Endothelial cell of umbilical vein (primary cell): Measurements from ENCODE around the gene KIZ. TPM values are rescaled to one million over a fixed set of nuclear protein-coding genes. Genes with fewer than 3 reads are reported as not detected.

Experiments
- BruUV-seq: library from RNA; stranded (reverse); fragments of 400-500 nt; replicated peaks from 2 replicates; lab custom pipeline; 2021; lab: Mats Ljungman, UMichigan
- CTCF ChIA-PET: fragments of 300-600, 350-600 bp; sonication (Branson Sonifier 250); formaldehyde crosslinking; loops from one replicate; lab custom pipeline; 2021; ENCODE audit warnings: antibody characterized with exemption, inconsistent platforms; lab: Charles Lee
- POLR2A ChIA-PET: fragments of 300-600, 350-600 bp; sonication (Branson Sonifier 250); formaldehyde crosslinking; loops from one replicate; lab custom pipeline; 2021; ENCODE audit warnings: antibody characterized with exemption, inconsistent platforms; lab: Charles Lee
- DNase-seq: peaks from one replicate; pipeline ENCODE4 v3.0.0-alpha.2; 2011; ENCODE audit warnings: low read depth, low spot score
- FAIRE-seq: peaks from 2 replicates; lab custom pipeline; 2011; peaks lifted over from hg19 to GRCh38; lab: Jason Lieb, UNC
- H2AFZ ChIP-seq: 2 replicates; pipeline ENCODE4 v1.6.0; 2012; ENCODE audit warnings: low read depth, low read length, control low read depth, inconsistent platforms
- H3K27ac ChIP-seq: 2 replicates; pipeline ENCODE4 v1.5.1; 2011; ENCODE audit warnings: low read depth, mild to moderate bottlenecking, control low read depth, low read length, moderate library complexity; ENCODE audit not compliant: insufficient read depth
- H3K27me3 ChIP-seq, 2 experiments: 2 replicates each; pipeline versions ENCODE4 v1.6.0 to v1.6.1; 2011; ENCODE audit warnings: low read length in 2 of 2, mixed read lengths in 1 of 2; ENCODE audit not compliant: control insufficient read depth in 2 of 2, insufficient read depth in 2 of 2
- H3K36me3 ChIP-seq, 2 experiments: 2 replicates in 1 of 2; 3 replicates in 1 of 2; pipeline ENCODE4 v1.5.1; 2011; ENCODE audit warnings: low read length in 2 of 2, mild to moderate bottlenecking in 1 of 2, moderate library complexity in 1 of 2; ENCODE audit not compliant: control insufficient read depth in 2 of 2, insufficient read depth in 2 of 2; ENCODE audit errors: extremely low read depth in 1 of 2
- H3K4me1 ChIP-seq: 3 replicates; pipeline ENCODE4 v1.5.1; 2011; ENCODE audit warnings: mild to moderate bottlenecking, low read length; ENCODE audit not compliant: control insufficient read depth, insufficient read depth; ENCODE audit errors: extremely low read depth
- H3K4me2 ChIP-seq: 2 replicates; pipeline ENCODE4 v1.6.1; 2011; ENCODE audit warnings: low read length, control low read depth, mixed read lengths; ENCODE audit not compliant: insufficient read depth
- H3K4me3 ChIP-seq, 3 experiments: fragments of 200-600 bp in 1 of 3; sonication (generic), shearing (Covaris generic) in 1 of 3; replicated peaks in 1 of 3; 2 replicates each; pipeline ENCODE4 v1.5.1; 2011 to 2016; ENCODE audit warnings: control low read depth in 3 of 3, low read length in 3 of 3, mild to moderate bottlenecking in 2 of 3, inconsistent platforms in 1 of 3, low read depth in 1 of 3, moderate library complexity in 1 of 3; ENCODE audit not compliant: insufficient read depth in 1 of 3
- H3K79me2 ChIP-seq: 2 replicates; pipeline ENCODE4 v1.6.0; 2012; ENCODE audit warnings: low read length, inconsistent platforms; ENCODE audit not compliant: control insufficient read depth, insufficient read depth
- H3K9ac ChIP-seq: replicated peaks from 2 replicates; pipeline ENCODE3; 2011; ENCODE audit warnings: low read length, control low read depth; ENCODE audit not compliant: insufficient read depth; ENCODE audit errors: extremely low read depth
- H3K9me1 ChIP-seq: replicated peaks from 3 replicates; pipeline ENCODE4 v1.6.0; 2011; ENCODE audit warnings: mild to moderate bottlenecking, low read length; ENCODE audit not compliant: control insufficient read depth, insufficient read depth; ENCODE audit errors: extremely low read depth
- H3K9me3 ChIP-seq: replicated peaks from 2 replicates; pipeline ENCODE4 v1.5.1; 2012; ENCODE audit warnings: low read length, inconsistent platforms; ENCODE audit not compliant: control insufficient read depth, insufficient read depth
- H4K20me1 ChIP-seq: replicated peaks from 2 replicates; pipeline ENCODE3; 2011; ENCODE audit warnings: mild to moderate bottlenecking, low read length; ENCODE audit not compliant: control insufficient read depth, insufficient read depth; ENCODE audit errors: extremely low read depth
- CTCF ChIP-seq, 2 donors: IDR thresholded peaks; 1 replicate in 1 of 2; 2 replicates in 1 of 2; pipeline ENCODE4 v1.5.1; 2011; ENCODE audit warnings: low read length in 2 of 2, mild to moderate bottlenecking in 2 of 2, moderate library complexity in 2 of 2, control low read depth in 1 of 2, inconsistent platforms in 1 of 2, low read depth in 1 of 2; ENCODE audit not compliant: insufficient read depth in 1 of 2; ENCODE audit errors: extremely low read depth in 1 of 2
- EZH2 ChIP-seq: IDR thresholded peaks from 2 replicates; pipeline ENCODE4 v1.6.1; 2012; ENCODE audit warnings: borderline replicate concordance, low read depth, mild to moderate bottlenecking, moderate library complexity, low read length, inconsistent platforms; ENCODE audit not compliant: severe bottlenecking
- FOS ChIP-seq: IDR thresholded peaks from 2 replicates; pipeline ENCODE4 v1.6.1; 2011; ENCODE audit warnings: mild to moderate bottlenecking, low read length, moderate library complexity, borderline replicate concordance; ENCODE audit not compliant: insufficient read depth
- GATA2 ChIP-seq: IDR thresholded peaks from 2 replicates; pipeline ENCODE4 v1.7.0; 2011; ENCODE audit warnings: low read depth, mild to moderate bottlenecking, moderate library complexity, mixed read lengths, low read length; ENCODE audit not compliant: insufficient read length, insufficient read depth
- JUN ChIP-seq: IDR thresholded peaks from 2 replicates; pipeline ENCODE4 v1.6.1; 2011; ENCODE audit warnings: borderline replicate concordance, low read depth; ENCODE audit not compliant: insufficient read length, insufficient read depth
- MYC ChIP-seq: IDR thresholded peaks from one replicate; pipeline ENCODE4 v1.6.1; 2011; ENCODE audit warnings: mild to moderate bottlenecking, low read depth, low read length
- POLR2A ChIP-seq: IDR thresholded peaks from 2 replicates; pipeline ENCODE4 v1.6.1; 2012; ENCODE audit warnings: low read depth, mild to moderate bottlenecking, control low read depth, low read length
- POLR2AphosphoS5 ChIP-seq: IDR thresholded peaks from 2 replicates; pipeline ENCODE4 v1.6.1; 2012; ENCODE audit warnings: low read depth, mild to moderate bottlenecking, control low read depth, low read length, moderate library complexity; ENCODE audit not compliant: insufficient read depth
- dilution Hi-C: fragments of 300-500 bp; cut with MboI; formaldehyde crosslinking; loops from one replicate; pipeline ENCODE4 v1.15.0; 2019; ENCODE audit warnings: low sequenced_read_pairs; ENCODE audit not compliant: extremely low pct_ligation_motif_present
- intact Hi-C: fragments of 100-400 bp; cut with micrococcal nuclease; formaldehyde crosslinking; loops from one replicate; pipeline ENCODE4 v1.10.0; 2022
- polyA plus RNA-seq, 4 experiments: library from polyadenylated mRNA; depleted of rRNA in 3 of 4; stranded (reverse) in 3 of 4; unstranded in 1 of 4; fragments of >200 nt; gene quantifications; 2 replicates each; pipeline versions ENCODE4 v1.2.1 to v1.2.3, GENCODE V29; 2011 to 2012; ENCODE audit warnings: missing spikeins in 1 of 4
- total RNA-seq: library from RNA; stranded (reverse); gene quantifications from 2 replicates; pipeline ENCODE4 v1.2.3, GENCODE V29; 2021
- TF ChIP-seq, protein P1 (sequence below): IDR thresholded peaks from 2 replicates; pipeline ENCODE4 v1.6.1; 2011; ENCODE audit not compliant: insufficient read depth, insufficient read length

The KIZ gene
- total and polyA plus RNA-seq, 2 donors (not counting 3 experiments of a cell fraction or from before 2014, with no cell fraction given) = 3.9 to 7.3 TPM

DNA sequence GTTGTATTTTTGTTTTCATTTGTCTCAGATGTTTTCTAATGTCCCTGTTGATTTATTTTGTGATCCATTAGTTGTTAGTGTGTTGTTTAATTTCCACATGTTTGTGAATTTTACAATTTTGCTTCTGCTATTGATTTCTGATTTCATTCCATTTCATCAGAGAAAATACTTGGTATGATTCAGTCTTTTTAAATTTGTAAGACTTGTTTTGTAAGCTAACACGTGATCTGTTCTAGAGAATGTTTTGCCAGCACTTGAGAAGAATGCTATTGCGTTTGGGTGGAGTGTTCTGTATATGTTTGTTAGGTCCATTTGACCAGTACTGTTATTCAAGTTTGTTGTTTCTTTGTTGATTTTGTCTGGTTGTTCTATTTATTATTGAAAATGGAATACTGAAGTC lies 53.9 kb downstream of the KIZ start:
- Histone ChIP-seq H3K4me1 (no peaks in the 10 kb centered on the region), H3K9me1 (no peaks in the 10 kb centered on the region), H3K36me3 (no peaks in the 10 kb centered on the region), H3K79me2 (no peaks in the 10 kb centered on the region), H3K9me3 (no peaks in the 10 kb centered on the region), H3K4me2 (no peak overlapping the region), H3K27me3 (no peaks in the 10 kb centered on the region), H4K20me1 (no peaks in the 10 kb centered on the region), H3K27ac (no peak overlapping the region), H3K9ac (no peak overlapping the region), H2AFZ (no peak overlapping the region), H3K4me3 (no peak overlapping the region)
- BruUV-seq = no TSS peak
- DNase-seq (no peak), FAIRE-seq (no peak)
- CTCF ChIA-PET = interaction anchor here (1.4 kb wide), 1 partner anchor 50 kb away, joined by 3 read pairs; no protein-coding TSS in a partner anchor
- POLR2A ChIA-PET = no interaction called here
- intact Hi-C loops = no loop called here
- TF ChIP-seq POLR2A = no peak
- TF ChIP-seq FOS = no peak
- no peak for TF ChIP-seq GATA2
- no peak for TF ChIP-seq POLR2AphosphoS5
- TF ChIP-seq JUN = no peak
- no peak for TF ChIP-seq MYC
- no peak for TF ChIP-seq EZH2
- no peak for TF ChIP-seq CTCF (IDR thresholded peaks at IDR 0.05; ENCODE audit: extremely low read depth in 1 of 2, insufficient read depth in 1 of 2, low read depth in 1 of 2, low read length in 2 of 2)
- TF ChIP-seq, protein P1, sequence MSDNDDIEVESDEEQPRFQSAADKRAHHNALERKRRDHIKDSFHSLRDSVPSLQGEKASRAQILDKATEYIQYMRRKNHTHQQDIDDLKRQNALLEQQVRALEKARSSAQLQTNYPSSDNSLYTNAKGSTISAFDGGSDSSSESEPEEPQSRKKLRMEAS = no peak
- dilution Hi-C loops = no loop called here
